Endothelial cell of umbilical vein (primary cell): Measurements from ENCODE around the gene ASPSCR1. TPM values are rescaled to one million over a fixed set of nuclear protein-coding genes. Genes with fewer than 3 reads are reported as not detected.

Experiments used
- BruUV-seq: library from RNA; stranded (reverse); fragments of 400-500 nt; replicated peaks from 2 replicates; lab custom pipeline; 2021; lab: Mats Ljungman, UMichigan
- CTCF ChIA-PET: fragments of 300-600, 350-600 bp; sonication (Branson Sonifier 250); formaldehyde crosslinking; loops from one replicate; lab custom pipeline; 2021; ENCODE audit warnings: antibody characterized with exemption, inconsistent platforms; lab: Charles Lee
- POLR2A ChIA-PET: fragments of 300-600, 350-600 bp; sonication (Branson Sonifier 250); formaldehyde crosslinking; loops from one replicate; lab custom pipeline; 2021; ENCODE audit warnings: antibody characterized with exemption, inconsistent platforms; lab: Charles Lee
- DNase-seq: peaks from one replicate; pipeline ENCODE4 v3.0.0-alpha.2; 2011; ENCODE audit warnings: low read depth, low spot score
- FAIRE-seq: peaks from 2 replicates; lab custom pipeline; 2011; peaks lifted over from hg19 to GRCh38; lab: Jason Lieb, UNC
- H2AFZ ChIP-seq: 2 replicates; pipeline ENCODE4 v1.6.0; 2012; ENCODE audit warnings: low read depth, low read length, control low read depth, inconsistent platforms
- H3K27ac ChIP-seq: 2 replicates; pipeline ENCODE4 v1.5.1; 2011; ENCODE audit warnings: low read depth, mild to moderate bottlenecking, control low read depth, low read length, moderate library complexity; ENCODE audit not compliant: insufficient read depth
- H3K27me3 ChIP-seq, 2 experiments: 2 replicates each; pipeline versions ENCODE4 v1.6.0 to v1.6.1; 2011; ENCODE audit warnings: low read length in 2 of 2, mixed read lengths in 1 of 2; ENCODE audit not compliant: control insufficient read depth in 2 of 2, insufficient read depth in 2 of 2
- H3K36me3 ChIP-seq, 2 experiments: 2 replicates in 1 of 2; 3 replicates in 1 of 2; pipeline ENCODE4 v1.5.1; 2011; ENCODE audit warnings: low read length in 2 of 2, mild to moderate bottlenecking in 1 of 2, moderate library complexity in 1 of 2; ENCODE audit not compliant: control insufficient read depth in 2 of 2, insufficient read depth in 2 of 2; ENCODE audit errors: extremely low read depth in 1 of 2
- H3K4me1 ChIP-seq: 3 replicates; pipeline ENCODE4 v1.5.1; 2011; ENCODE audit warnings: mild to moderate bottlenecking, low read length; ENCODE audit not compliant: control insufficient read depth, insufficient read depth; ENCODE audit errors: extremely low read depth
- H3K4me2 ChIP-seq: 2 replicates; pipeline ENCODE4 v1.6.1; 2011; ENCODE audit warnings: low read length, control low read depth, mixed read lengths; ENCODE audit not compliant: insufficient read depth
- H3K4me3 ChIP-seq, 3 experiments: fragments of 200-600 bp in 1 of 3; sonication (generic), shearing (Covaris generic) in 1 of 3; replicated peaks in 1 of 3; 2 replicates each; pipeline ENCODE4 v1.5.1; 2011 to 2016; ENCODE audit warnings: control low read depth in 3 of 3, low read length in 3 of 3, mild to moderate bottlenecking in 2 of 3, inconsistent platforms in 1 of 3, low read depth in 1 of 3, moderate library complexity in 1 of 3; ENCODE audit not compliant: insufficient read depth in 1 of 3
- H3K79me2 ChIP-seq: 2 replicates; pipeline ENCODE4 v1.6.0; 2012; ENCODE audit warnings: low read length, inconsistent platforms; ENCODE audit not compliant: control insufficient read depth, insufficient read depth
- H3K9ac ChIP-seq: replicated peaks from 2 replicates; pipeline ENCODE3; 2011; ENCODE audit warnings: low read length, control low read depth; ENCODE audit not compliant: insufficient read depth; ENCODE audit errors: extremely low read depth
- H3K9me1 ChIP-seq: replicated peaks from 3 replicates; pipeline ENCODE4 v1.6.0; 2011; ENCODE audit warnings: mild to moderate bottlenecking, low read length; ENCODE audit not compliant: control insufficient read depth, insufficient read depth; ENCODE audit errors: extremely low read depth
- H3K9me3 ChIP-seq: replicated peaks from 2 replicates; pipeline ENCODE4 v1.5.1; 2012; ENCODE audit warnings: low read length, inconsistent platforms; ENCODE audit not compliant: control insufficient read depth, insufficient read depth
- H4K20me1 ChIP-seq: replicated peaks from 2 replicates; pipeline ENCODE3; 2011; ENCODE audit warnings: mild to moderate bottlenecking, low read length; ENCODE audit not compliant: control insufficient read depth, insufficient read depth; ENCODE audit errors: extremely low read depth
- CTCF ChIP-seq, 2 donors: IDR thresholded peaks; 1 replicate in 1 of 2; 2 replicates in 1 of 2; pipeline ENCODE4 v1.5.1; 2011; ENCODE audit warnings: low read length in 2 of 2, mild to moderate bottlenecking in 2 of 2, moderate library complexity in 2 of 2, control low read depth in 1 of 2, inconsistent platforms in 1 of 2, low read depth in 1 of 2; ENCODE audit not compliant: insufficient read depth in 1 of 2; ENCODE audit errors: extremely low read depth in 1 of 2
- EZH2 ChIP-seq: IDR thresholded peaks from 2 replicates; pipeline ENCODE4 v1.6.1; 2012; ENCODE audit warnings: borderline replicate concordance, low read depth, mild to moderate bottlenecking, moderate library complexity, low read length, inconsistent platforms; ENCODE audit not compliant: severe bottlenecking
- FOS ChIP-seq: IDR thresholded peaks from 2 replicates; pipeline ENCODE4 v1.6.1; 2011; ENCODE audit warnings: mild to moderate bottlenecking, low read length, moderate library complexity, borderline replicate concordance; ENCODE audit not compliant: insufficient read depth
- GATA2 ChIP-seq: IDR thresholded peaks from 2 replicates; pipeline ENCODE4 v1.7.0; 2011; ENCODE audit warnings: low read depth, mild to moderate bottlenecking, moderate library complexity, mixed read lengths, low read length; ENCODE audit not compliant: insufficient read length, insufficient read depth
- JUN ChIP-seq: IDR thresholded peaks from 2 replicates; pipeline ENCODE4 v1.6.1; 2011; ENCODE audit warnings: borderline replicate concordance, low read depth; ENCODE audit not compliant: insufficient read length, insufficient read depth
- MYC ChIP-seq: IDR thresholded peaks from one replicate; pipeline ENCODE4 v1.6.1; 2011; ENCODE audit warnings: mild to moderate bottlenecking, low read depth, low read length
- POLR2A ChIP-seq: IDR thresholded peaks from 2 replicates; pipeline ENCODE4 v1.6.1; 2012; ENCODE audit warnings: low read depth, mild to moderate bottlenecking, control low read depth, low read length
- POLR2AphosphoS5 ChIP-seq: IDR thresholded peaks from 2 replicates; pipeline ENCODE4 v1.6.1; 2012; ENCODE audit warnings: low read depth, mild to moderate bottlenecking, control low read depth, low read length, moderate library complexity; ENCODE audit not compliant: insufficient read depth
- dilution Hi-C: fragments of 300-500 bp; cut with MboI; formaldehyde crosslinking; loops from one replicate; pipeline ENCODE4 v1.15.0; 2019; ENCODE audit warnings: low sequenced_read_pairs; ENCODE audit not compliant: extremely low pct_ligation_motif_present
- intact Hi-C: fragments of 100-400 bp; cut with micrococcal nuclease; formaldehyde crosslinking; loops from one replicate; pipeline ENCODE4 v1.10.0; 2022
- polyA plus RNA-seq, 4 experiments: library from polyadenylated mRNA; depleted of rRNA in 3 of 4; stranded (reverse) in 3 of 4; unstranded in 1 of 4; fragments of >200 nt; gene quantifications; 2 replicates each; pipeline versions ENCODE4 v1.2.1 to v1.2.3, GENCODE V29; 2011 to 2012; ENCODE audit warnings: missing spikeins in 1 of 4
- total RNA-seq: library from RNA; stranded (reverse); gene quantifications from 2 replicates; pipeline ENCODE4 v1.2.3, GENCODE V29; 2021
- TF ChIP-seq, protein P1 (sequence below): IDR thresholded peaks from 2 replicates; pipeline ENCODE4 v1.6.1; 2011; ENCODE audit not compliant: insufficient read depth, insufficient read length

Gene ASPSCR1
- total and polyA plus RNA-seq, 2 donors (not counting 3 experiments of a cell fraction or from before 2014, with no cell fraction given), result 24.8 to 36.5 TPM

- no peak overlapping the region for H3K9ac ChIP-seq
- no peak for DNase-seq
Observed at GRCh38 chr17:82007495-82008257, 30.2 kb downstream of the ASPSCR1 start.

More at GRCh38 chr17:82007495-82008257, 30.2 kb downstream of the ASPSCR1 start:
- intact Hi-C loops (no loop called here), dilution Hi-C loops (no loop called here)
- CTCF ChIA-PET, result no interaction called here
- no peaks in the 10 kb centered on the region for H3K79me2 ChIP-seq
- no peaks in the 10 kb centered on the region for H3K36me3 ChIP-seq
- FAIRE-seq, result no peak
- BruUV-seq, result no TSS peak
- H4K20me1 ChIP-seq, result no peaks in the 10 kb centered on the region
- no peaks in the 10 kb centered on the region for H3K9me3 ChIP-seq
- H3K9me1 ChIP-seq, result no peaks in the 10 kb centered on the region
- no peaks in the 10 kb centered on the region for H3K27me3 ChIP-seq
- H2AFZ ChIP-seq, result no peak overlapping the region
- POLR2A ChIA-PET, result no interaction called here
- TF ChIP-seq MYC (no peak), JUN (no peak), POLR2A (no peak), POLR2AphosphoS5 (no peak), FOS (no peak), CTCF (IDR thresholded peaks at IDR 0.05; ENCODE audit: extremely low read depth in 1 of 2, insufficient read depth in 1 of 2, low read depth in 1 of 2, low read length in 2 of 2) (no peak), GATA2 (no peak), EZH2 (no peak)
- TF ChIP-seq, protein P1, sequence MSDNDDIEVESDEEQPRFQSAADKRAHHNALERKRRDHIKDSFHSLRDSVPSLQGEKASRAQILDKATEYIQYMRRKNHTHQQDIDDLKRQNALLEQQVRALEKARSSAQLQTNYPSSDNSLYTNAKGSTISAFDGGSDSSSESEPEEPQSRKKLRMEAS, result no peak
- H3K4me3 ChIP-seq, result no peak overlapping the region
- no peak overlapping the region for H3K27ac ChIP-seq
- no peak overlapping the region for H3K4me2 ChIP-seq
- H3K4me1 ChIP-seq, result peaks cover 13% of the 10 kb centered on the region
